Left renal pelvis (tissue), 4 donors: Measurements from ENCODE around the gene BET1L. TPM values are rescaled to one million over a fixed set of nuclear protein-coding genes. Genes with fewer than 3 reads are reported as not detected.
"Not testable (repeated sequence)": the region's sequence is repeated elsewhere in the genome, so short reads cannot be mapped to it uniquely, and the experiment has no call there.

ENCODE experiments used
- DNase-seq, 4 donors: peaks; one replicate each; pipeline ENCODE4 v3.0.0-alpha.2; 2013; ENCODE audit warnings: low read depth in 4 of 4, low spot score in 3 of 4
- polyA plus RNA-seq, 4 donors: library from polyadenylated mRNA; unstranded; fragments of 120-200 nt; gene quantifications; one replicate each; pipeline ENCODE4 v1.2.1, GENCODE V29; 2013; ENCODE audit not compliant: insufficient read length in 4 of 4

The BET1L gene
- polyA plus RNA-seq, 4 donors: 38.7 to 46.1 (median 45.8) TPM

DNA sequence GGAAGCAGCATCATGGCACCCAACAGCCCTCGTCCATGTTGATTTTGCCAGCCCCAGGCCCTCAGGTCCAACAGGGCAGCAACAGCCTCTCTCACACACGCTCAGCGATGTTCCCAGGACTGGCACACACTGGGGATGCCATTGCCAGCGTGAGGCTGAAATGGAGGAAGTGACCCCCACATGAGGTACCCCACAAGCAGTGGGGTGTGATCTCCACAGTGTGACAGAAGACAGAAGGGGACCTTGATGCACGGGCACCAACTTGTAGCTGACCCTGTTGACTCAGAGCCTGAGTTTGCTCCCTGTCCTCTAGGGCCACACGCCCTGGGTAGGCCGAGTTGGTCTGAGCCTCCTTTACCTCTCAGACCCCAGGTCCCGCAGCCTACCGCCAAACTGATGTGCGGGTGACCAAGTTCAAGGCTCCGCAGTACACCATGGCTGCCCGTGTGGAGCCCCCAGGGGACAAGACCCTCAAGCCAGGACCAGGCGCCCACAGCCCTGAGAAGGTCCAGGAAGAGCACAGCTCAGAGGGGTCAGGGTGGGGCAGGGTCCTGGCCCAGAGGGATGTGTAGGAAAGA lies 8.1 kb downstream of the BET1L start:
- DNase-seq: no peak

GRCh38 chr11:198236-198806 lies 8.9 kb downstream of the BET1L start:
- DNase-seq: no peak

DNA sequence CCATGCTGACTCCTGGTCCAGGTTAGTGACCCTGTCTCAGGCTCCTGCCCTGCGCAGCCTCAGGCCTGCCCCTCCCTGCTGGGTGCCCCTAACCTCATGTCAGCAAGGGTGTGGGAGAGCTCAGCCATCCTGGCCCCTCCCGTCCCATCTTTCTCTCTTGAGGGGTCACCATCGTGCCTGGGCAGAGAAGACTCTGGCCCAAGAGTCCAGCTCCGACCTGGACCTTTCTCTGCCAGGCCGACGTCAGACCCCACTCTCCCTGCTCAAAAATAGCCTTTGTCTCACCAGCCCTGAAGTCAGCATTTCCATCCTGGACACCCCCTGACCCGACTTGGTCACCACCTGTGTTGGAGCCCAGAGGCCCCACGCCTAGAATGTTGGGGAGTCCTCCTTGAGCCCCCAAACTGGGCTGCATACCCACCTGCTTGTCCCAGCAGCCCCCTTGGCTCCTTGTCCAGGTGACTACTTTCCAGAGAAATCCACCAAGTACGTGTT lies 9.4 kb downstream of the BET1L start:
- no peak for DNase-seq

DNA sequence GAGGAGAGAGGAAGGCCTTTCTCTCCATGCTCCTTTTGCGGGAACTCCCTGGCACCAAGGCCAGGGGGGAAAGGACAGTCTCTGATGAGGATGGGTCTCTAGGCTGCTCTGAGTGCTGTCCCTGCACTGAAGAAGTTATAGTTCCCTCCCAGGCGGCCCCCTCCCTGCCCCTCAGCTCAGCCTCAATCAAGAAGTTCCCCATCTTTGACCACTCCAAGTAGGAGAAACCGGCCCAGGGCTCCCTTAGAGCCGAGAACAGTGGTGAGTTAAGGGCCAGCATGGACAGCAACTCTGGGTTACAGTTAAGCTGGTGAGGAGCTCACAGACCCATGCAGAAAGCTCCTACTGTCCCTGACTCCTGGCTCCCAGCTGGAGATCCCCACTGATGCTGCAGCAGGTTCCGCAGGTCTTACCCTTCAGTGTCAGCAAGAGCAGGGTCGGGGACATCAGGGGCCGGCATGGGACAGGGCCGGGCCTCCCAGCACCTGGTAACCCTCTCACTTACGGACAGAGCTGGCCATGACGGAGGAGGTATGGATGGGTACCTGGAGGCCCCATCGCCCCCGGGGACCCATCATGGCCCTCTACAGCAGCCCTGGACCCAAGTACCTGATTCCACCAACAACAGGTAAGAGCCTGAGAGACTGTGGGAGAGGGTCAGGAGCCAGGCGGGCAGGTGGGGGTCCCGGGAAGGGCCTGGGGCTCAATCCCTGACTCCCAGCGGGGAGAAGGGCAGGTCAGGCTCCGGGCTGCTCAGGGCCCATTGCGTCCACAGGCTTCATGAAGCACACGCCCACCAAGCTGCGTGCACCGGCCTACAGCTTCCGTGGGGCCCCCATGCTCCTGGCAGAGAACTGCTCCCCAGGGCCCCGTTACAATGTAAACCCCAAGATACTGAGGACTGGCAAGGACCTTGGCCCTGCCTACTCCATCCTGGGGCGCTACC lies 10.1 kb downstream of the BET1L start:
- DNase-seq: no peak

DNA sequence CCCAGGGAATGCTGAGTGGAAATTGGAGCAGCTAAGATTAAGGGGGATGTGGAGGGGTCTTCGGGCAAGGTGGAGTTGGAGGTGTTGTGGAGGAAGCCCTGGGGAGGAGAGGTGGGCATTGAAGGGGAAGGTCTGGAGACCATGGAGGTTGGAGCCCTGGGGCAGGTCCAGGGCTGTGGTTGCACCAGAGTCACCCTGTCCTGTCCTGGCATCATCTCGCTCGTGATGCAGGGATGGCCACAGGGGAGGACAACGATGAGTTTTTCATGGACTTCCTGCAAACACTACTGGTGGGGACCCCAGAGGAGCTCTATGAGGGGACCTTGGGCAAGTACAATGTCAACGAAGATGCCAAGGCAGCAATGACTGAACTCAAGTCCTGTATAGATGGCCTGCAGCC lies 13.7 kb downstream of the BET1L start:
- DNase-seq: not testable (repeated sequence)

GRCh38 chr11:192674-193128 lies 14.5 kb downstream of the BET1L start, which contains the start of gene SCGB1C1:
TSS of gene SCGB1C1 (plus strand) at chr11:193078. CDS start at chr11:193100, 22 bp downstream.
- DNase-seq: not testable (repeated sequence)

- not testable (repeated sequence) for DNase-seq
These were observed 15.4 kb downstream of the BET1L start for GRCh38 chr11:191490-192478.

DNA sequence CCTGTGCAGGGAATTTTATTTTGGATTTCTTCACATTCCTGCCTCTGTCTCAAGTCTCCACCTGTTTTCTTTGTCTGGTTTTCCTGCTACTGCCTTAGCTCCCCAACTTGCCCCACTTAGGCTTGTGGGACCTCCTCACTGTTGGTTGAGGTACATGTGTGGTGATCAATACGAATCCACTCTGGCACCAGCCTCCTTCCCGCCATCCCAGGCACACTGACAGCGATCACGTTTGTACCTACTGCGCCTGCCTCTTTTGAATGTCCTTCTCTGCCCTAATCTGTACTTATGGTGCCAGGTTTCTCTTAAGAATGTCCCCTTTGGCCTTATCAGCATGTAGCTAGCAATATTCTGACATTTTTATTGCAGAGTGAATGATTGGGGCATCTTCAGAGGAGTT lies 16.7 kb downstream of the BET1L start:
- DNase-seq: not testable (repeated sequence)

DNA sequence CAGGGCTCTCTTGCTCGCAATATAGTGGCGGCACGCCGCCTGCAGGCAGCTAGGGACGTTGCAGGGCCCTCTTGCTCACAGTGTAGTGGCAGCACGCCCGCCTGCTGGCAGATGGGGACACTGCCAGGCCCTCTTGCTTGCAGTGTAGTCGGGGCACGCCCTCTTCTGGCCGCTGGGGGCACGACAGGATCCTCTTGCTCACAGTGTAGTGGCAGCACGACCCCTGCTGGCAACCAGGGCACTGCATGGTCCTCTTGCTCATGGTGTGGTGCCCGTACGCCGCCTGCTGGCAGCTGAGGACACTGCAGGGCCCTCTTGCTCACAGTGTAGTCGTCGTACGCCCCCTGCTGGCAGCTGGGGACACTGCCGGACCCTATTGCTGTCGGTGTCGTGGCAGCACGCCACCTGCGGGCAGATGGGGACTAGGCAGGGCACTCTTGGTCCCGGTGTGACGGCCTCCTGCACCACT lies 17.3 kb downstream of the BET1L start:
- DNase-seq: not testable (repeated sequence)

GRCh38 chr11:189200-189783 lies 17.9 kb downstream of the BET1L start:
- DNase-seq: not testable (repeated sequence)

DNA sequence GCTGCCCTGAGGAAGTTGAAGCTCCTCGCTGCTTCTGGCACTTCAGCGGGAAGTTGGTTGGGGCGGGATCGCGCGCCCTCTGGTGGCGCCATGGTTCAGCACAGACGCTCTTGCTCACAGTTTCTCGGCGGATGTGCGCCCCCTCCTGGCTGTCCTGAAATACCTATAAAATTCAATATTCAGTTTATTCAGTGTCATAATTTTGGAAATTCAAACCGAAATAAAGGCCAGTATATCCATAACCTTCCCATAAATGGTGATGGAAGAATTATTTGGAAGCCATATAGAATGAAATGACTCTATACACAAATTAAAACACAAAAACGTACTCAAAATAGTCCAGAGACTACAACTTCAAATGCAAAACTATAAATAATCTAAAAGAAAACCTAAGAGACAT lies 27.0 kb downstream of the BET1L start:
- not testable (repeated sequence) for DNase-seq

Other genes with a start within 250 kb of the BET1L start
- not detected for gene SCGB1C1, start 14.3 kb downstream of the BET1L start, polyA plus RNA-seq
- 10 to 100 TPM; 68.7 to 87.3 (median 84.3) TPM for gene RIC8A, start 309 bp upstream of the BET1L start, polyA plus RNA-seq
- 10 to 100 TPM; 22.6 to 38.2 (median 25.7) TPM for gene SIRT3, start 28.9 kb upstream of the BET1L start, polyA plus RNA-seq
- gene PSMD13, start 29.6 kb upstream of the BET1L start, polyA plus RNA-seq: 100 to 1,000 TPM; 103 to 148 (median 140) TPM
- gene NLRP6, start 71.0 kb upstream of the BET1L start, polyA plus RNA-seq: under 1 TPM; 0.04 to 0.50 (median 0.22) TPM
- 10 to 100 TPM in 3 of 4 donors, 1 to 10 TPM in 1; 8.3 to 25.1 (median 16.7) TPM for gene PGGHG, start 81.7 kb upstream of the BET1L start, polyA plus RNA-seq
- under 1 TPM in 3 of 4 donors, not detected in 1; 0.18 to 0.49 (median 0.35) TPM for gene IFITM5, start 92.1 kb upstream of the BET1L start, polyA plus RNA-seq
- 100 to 1,000 TPM; 157 to 239 (median 215) TPM for gene IFITM2, start 100.4 kb upstream of the BET1L start, polyA plus RNA-seq
- gene IFITM1, start 106.6 kb upstream of the BET1L start, polyA plus RNA-seq: 10 to 100 TPM; 25.0 to 40.4 (median 35.2) TPM
- 100 to 1,000 TPM; 285 to 490 (median 450) TPM for gene IFITM3, start 113.5 kb upstream of the BET1L start, polyA plus RNA-seq
- gene B4GALNT4, start 162.1 kb upstream of the BET1L start, polyA plus RNA-seq: 10 to 100 TPM; 48.1 to 95.7 (median 66.5) TPM
- gene PKP3, start 186.8 kb upstream of the BET1L start, polyA plus RNA-seq: 1 to 10 TPM in 3 of 4 donors, under 1 TPM in 1; 0.38 to 9.1 (median 4.9) TPM
- 10 to 100 TPM; 13.2 to 50.5 (median 35.5) TPM for gene SIGIRR, start 207.6 kb upstream of the BET1L start, polyA plus RNA-seq
- 10 to 100 TPM in 2 of 4 donors, 1 to 10 TPM in 1, under 1 TPM in 1; 0.72 to 14.7 (median 9.9) TPM for gene ANO9, start 234.6 kb upstream of the BET1L start, polyA plus RNA-seq
- 10 to 100 TPM; 22.9 to 46.4 (median 31.0) TPM for gene PTDSS2, start 242.9 kb upstream of the BET1L start, polyA plus RNA-seq